H1 (cell line): ENCODE data around the gene GNAQ. TPM values are rescaled to one million over a fixed set of nuclear protein-coding genes. Genes with fewer than 3 reads are reported as not detected.

Experiments used
- KDM4A ChIP-seq: IDR thresholded peaks from one replicate; pipeline ENCODE4 v1.7.1; 2012; ENCODE audit warnings: low read depth, mild to moderate bottlenecking, moderate library complexity, low read length, inconsistent platforms; ENCODE audit not compliant: severe bottlenecking
- KDM5A ChIP-seq: fragments of 200-600 bp; IDR thresholded peaks from 2 replicates; pipeline ENCODE4 v1.7.1; 2012; ENCODE audit warnings: mild to moderate bottlenecking, low read length, inconsistent platforms, mixed read lengths
- POLR2A ChIP-seq, 2 experiments: IDR thresholded peaks; 1 replicate in 1 of 2; 2 replicates in 1 of 2; pipeline ENCODE4 v1.6.1; 2011; ENCODE audit warnings: low read depth in 2 of 2, low read length in 2 of 2, mild to moderate bottlenecking in 2 of 2; ENCODE audit errors: control extremely low read depth in 1 of 2
- polyA plus RNA-seq, 7 experiments: library from polyadenylated mRNA; depleted of rRNA in 3 of 7; stranded (reverse) in 5 of 7; unstranded in 2 of 7; fragments of >200 nt in 5 of 7; fragments of 200-250 nt in 2 of 7; gene quantifications; 1 replicate in 5 of 7; 2 replicates in 1 of 7; 4 replicates in 1 of 7; pipeline versions ENCODE4 v1.2.1 to v1.2.3, GENCODE V29; 2011 to 2013; ENCODE audit warnings: missing spikeins in 2 of 7, mixed read lengths in 2 of 7
- total RNA-seq: library from RNA; stranded (reverse); fragmentation: NEBNext Ultra II Directional; extraction: Animal tissue kit (Norgen Biotek cat#: 25700); gene quantifications from 2 replicates; pipeline ENCODE4 v1.2.1, GENCODE V29; 2021

GNAQ gene
- total and polyA plus RNA-seq, 2 of the 8 experiments (the other 6 are each of a cell fraction or from before 2014, with no cell fraction given), result 22.8 to 63.8 TPM

- TF ChIP-seq KDM5A (no peak), POLR2A (IDR thresholded peaks at IDR 0.05; ENCODE audit: control extremely low read depth in 1 of 2, low read depth in 2 of 2, low read length in 2 of 2) (no peak), KDM4A (no peak)
These were observed 18.8 kb upstream of the GNAQ start (continued) for GRCh38 chr9:78050421-78050820.
